K562 (cell line): ENCODE data around the gene KRT4. TPM values are rescaled to one million over a fixed set of nuclear protein-coding genes. Genes with fewer than 3 reads are reported as not detected.

Experiments
- ATAC-seq: fragments of 200-7000 bp; cut with Tn5 transposase; 3 replicates; pipeline ENCODE4 v1.9.1; 2020; ENCODE audit warnings: moderate library complexity
- BruUV-seq: library from RNA; stranded (reverse); fragments of 400-500 nt; replicated peaks from 2 replicates; lab custom pipeline; 2021; lab: Mats Ljungman, UMichigan
- CTCF ChIA-PET: fragments of 300-600 bp; formaldehyde crosslinking; extraction: SDS; loops from one replicate; lab custom pipeline; 2021; ENCODE audit warnings: low intra/inter-chr PET ratio; lab: Yijun Ruan, JAX
- POLR2A ChIA-PET: fragments of 300-600, 350-650 bp; sonication (Branson Sonifier 250); formaldehyde crosslinking; extraction: SDS; loops from one replicate; lab custom pipeline; 2021; ENCODE audit warnings: antibody characterized with exemption, inconsistent platforms; lab: Yijun Ruan, JAX
- DNase-seq, 4 experiments: peaks; one replicate each; pipeline versions ENCODE4 v3.0.0 to v3.0.0-alpha.2; 2011 to 2018; ENCODE audit warnings: low spot score in 3 of 4, mixed read lengths in 3 of 4; ENCODE audit errors: extremely low read depth in 1 of 4
- FAIRE-seq: peaks from 2 replicates; lab custom pipeline; 2011; peaks lifted over from hg19 to GRCh38; lab: Jason Lieb, UNC
- H2AFZ ChIP-seq: 2 replicates; pipeline ENCODE4 v1.6.0; 2011; ENCODE audit warnings: low read depth, low read length, control low read depth, inconsistent platforms
- H3K27ac ChIP-seq: fragments of 200-600 bp; 3 replicates; pipeline ENCODE4 v1.8.0; 2011; ENCODE audit warnings: low read depth, mild to moderate bottlenecking, control low read depth, inconsistent platforms, low read length, moderate library complexity, mixed read lengths; ENCODE audit errors: extremely low read depth
- H3K27me3 ChIP-seq, 2 experiments: fragments of 300-600 bp in 1 of 2; 2 replicates in 1 of 2; 3 replicates in 1 of 2; pipeline versions ENCODE4 v1.6.0 to v1.8.0; 2011; ENCODE audit warnings: inconsistent platforms in 2 of 2, low read length in 2 of 2, mild to moderate bottlenecking in 1 of 2, mixed read lengths in 1 of 2, moderate library complexity in 1 of 2; ENCODE audit not compliant: control insufficient read depth in 2 of 2, insufficient read depth in 2 of 2
- H3K36me3 ChIP-seq: fragments of 300-600 bp; 3 replicates; pipeline ENCODE4 v1.8.0; 2011; ENCODE audit warnings: mild to moderate bottlenecking, low read length, inconsistent platforms; ENCODE audit not compliant: control insufficient read depth, insufficient read depth
- H3K4me1 ChIP-seq, 2 experiments: fragments of 200-600 bp in 1 of 2; replicated peaks in 1 of 2; 2 replicates in 1 of 2; 3 replicates in 1 of 2; pipeline versions ENCODE4 v1.5.1 to v1.8.0; 2011; ENCODE audit warnings: inconsistent platforms in 2 of 2, low read length in 2 of 2, mild to moderate bottlenecking in 1 of 2, mixed read lengths in 1 of 2, moderate library complexity in 1 of 2; ENCODE audit not compliant: control insufficient read depth in 2 of 2, insufficient read depth in 2 of 2
- H3K4me2 ChIP-seq: 2 replicates; pipeline ENCODE4 v1.6.1; 2011; ENCODE audit warnings: low read length, control low read depth, inconsistent platforms, mixed read lengths; ENCODE audit not compliant: insufficient read depth
- H3K4me3 ChIP-seq: fragments of 200-600 bp; sonication (generic), shearing (Covaris generic); 2 replicates; pipeline ENCODE4 v1.5.1; 2016; ENCODE audit warnings: control low read depth, inconsistent platforms
- H3K79me2 ChIP-seq: fragments of 200-600 bp; 3 replicates; pipeline ENCODE4 v1.8.0; 2011; ENCODE audit warnings: low read length, inconsistent platforms; ENCODE audit not compliant: control insufficient read depth, insufficient read depth
- H3K9ac ChIP-seq, 2 experiments: 2 replicates each; pipeline versions ENCODE4 v1.6.0 to v1.6.1; 2011; ENCODE audit warnings: low read depth in 2 of 2, low read length in 2 of 2, control low read depth in 1 of 2, inconsistent platforms in 1 of 2, mild to moderate bottlenecking in 1 of 2, mixed read lengths in 1 of 2; ENCODE audit not compliant: insufficient read depth in 1 of 2
- H3K9me1 ChIP-seq: one replicate; pipeline ENCODE4 v1.6.0; 2011; ENCODE audit warnings: inconsistent platforms, mild to moderate bottlenecking, low read length, moderate library complexity; ENCODE audit not compliant: control insufficient read depth, insufficient read depth
- H3K9me3 ChIP-seq: replicated peaks from 2 replicates; pipeline ENCODE4 v1.5.1; 2011; ENCODE audit warnings: low read depth, low read length, inconsistent platforms; ENCODE audit not compliant: control insufficient read depth, insufficient read depth
- H4K20me1 ChIP-seq: replicated peaks from 2 replicates; pipeline ENCODE4 v1.6.1; 2011; ENCODE audit warnings: low read length, inconsistent platforms, mixed read lengths; ENCODE audit not compliant: control insufficient read depth, insufficient read depth
- BDP1 ChIP-seq: IDR thresholded peaks from 3 replicates; pipeline ENCODE4 v1.6.1; 2011; ENCODE audit not compliant: insufficient read length, insufficient read depth
- FOXK1 ChIP-seq: sonication (generic); formaldehyde crosslinking; IDR thresholded peaks from 2 replicates; pipeline ENCODE4 v1.8.0; 2022; ENCODE audit warnings: missing genetic modification reagents, mild to moderate bottlenecking, borderline replicate concordance
- GATAD2B ChIP-seq: fragments of 450-650 bp; IDR thresholded peaks from 2 replicates; pipeline ENCODE4 v1.6.1; 2017; ENCODE audit warnings: mild to moderate bottlenecking, borderline replicate concordance
- MYNN ChIP-seq, 2 experiments: sonication (generic); formaldehyde crosslinking in 1 of 2; IDR thresholded peaks; 2 replicates each; pipeline versions ENCODE4 v1.5.0 to v1.6.1; 2016 to 2020; ENCODE audit warnings: antibody characterized with exemption in 1 of 2, missing genetic modification reagents in 1 of 2
- TEAD2 ChIP-seq: fragments of 450-650 bp; IDR thresholded peaks from 2 replicates; pipeline ENCODE4 v1.6.1; 2016; ENCODE audit warnings: missing genetic modification characterization, control low read depth, missing compliant biosample characterization
- ZNF197 ChIP-seq: fragments of 200-800 bp; sonication (Bioruptor generic); IDR thresholded peaks from 2 replicates; pipeline ENCODE4 v1.6.1; 2016; ENCODE audit warnings: low read depth, missing genetic modification characterization, missing compliant biosample characterization
- WGBS: fragments of 100-300 bp; shearing (Covaris generic); methylation state at CpG from one replicate; pipeline ENCODE4 v1.1.6; 2016; ENCODE audit warnings: low coverage, mixed read lengths; ENCODE audit not compliant: insufficient coverage; ENCODE audit errors: missing lambda C conversion rate; 5-methylcytosine and 5-hydroxymethylcytosine counted together
- in situ Hi-C: fragments of 300-500 bp; cut with MboI; formaldehyde crosslinking; loops from 4 replicates; pipeline ENCODE4 v1.15.0; 2018; ENCODE audit warnings: inconsistent platforms, mixed read lengths
- intact Hi-C: fragments of 100-400 bp; cut with micrococcal nuclease; formaldehyde crosslinking; loops from 2 replicates; pipeline ENCODE4 v1.14.2; 2022
- polyA plus RNA-seq, 8 experiments: library from polyadenylated mRNA; depleted of rRNA in 4 of 8; stranded (reverse) in 5 of 8; unstranded in 3 of 8; fragments of >200 nt; fragmentation: Nextera tagmentation in 2 of 8; fragmentation: Illumina TruSeq in 1 of 8; extraction: Ambion mirVana in 2 of 8; extraction: Trizol in 1 of 8; gene quantifications; 2 replicates each; pipeline versions ENCODE4 v1.2.1 to v1.2.3, GENCODE V29; 2011 to 2014; ENCODE audit warnings: inconsistent platforms in 1 of 8, missing spikeins in 1 of 8
- total RNA-seq, 7 experiments: library from RNA; depleted of rRNA in 6 of 7; stranded (reverse); fragments of >200 nt in 6 of 7; fragmentation: Illumina TruSeq in 2 of 7; extraction: Trizol in 2 of 7; gene quantifications; 2 replicates each; pipeline versions ENCODE4 v1.2.1 to v1.2.3, GENCODE V29; 2011 to 2021; ENCODE audit warnings: low replicate concordance in 1 of 7
- TF ChIP-seq, protein P1 (sequence below): fragments of 250-450 bp; sonication (Bioruptor Pico); IDR thresholded peaks from 2 replicates; pipeline ENCODE4 v1.4.0; 2020; ENCODE audit warnings: mild to moderate bottlenecking, moderate library complexity, borderline replicate concordance
- TF ChIP-seq, protein P2 (sequence below): fragments of 450-650 bp; IDR thresholded peaks from 2 replicates; pipeline ENCODE4 v1.6.1; 2018; ENCODE audit warnings: mild to moderate bottlenecking, low read depth; ENCODE audit not compliant: partially characterized antibody

Gene KRT4
- total and polyA plus RNA-seq, 9 of the 15 experiments (the other 6 are each of a cell fraction or from before 2014, with no cell fraction given): not detected

DNA sequence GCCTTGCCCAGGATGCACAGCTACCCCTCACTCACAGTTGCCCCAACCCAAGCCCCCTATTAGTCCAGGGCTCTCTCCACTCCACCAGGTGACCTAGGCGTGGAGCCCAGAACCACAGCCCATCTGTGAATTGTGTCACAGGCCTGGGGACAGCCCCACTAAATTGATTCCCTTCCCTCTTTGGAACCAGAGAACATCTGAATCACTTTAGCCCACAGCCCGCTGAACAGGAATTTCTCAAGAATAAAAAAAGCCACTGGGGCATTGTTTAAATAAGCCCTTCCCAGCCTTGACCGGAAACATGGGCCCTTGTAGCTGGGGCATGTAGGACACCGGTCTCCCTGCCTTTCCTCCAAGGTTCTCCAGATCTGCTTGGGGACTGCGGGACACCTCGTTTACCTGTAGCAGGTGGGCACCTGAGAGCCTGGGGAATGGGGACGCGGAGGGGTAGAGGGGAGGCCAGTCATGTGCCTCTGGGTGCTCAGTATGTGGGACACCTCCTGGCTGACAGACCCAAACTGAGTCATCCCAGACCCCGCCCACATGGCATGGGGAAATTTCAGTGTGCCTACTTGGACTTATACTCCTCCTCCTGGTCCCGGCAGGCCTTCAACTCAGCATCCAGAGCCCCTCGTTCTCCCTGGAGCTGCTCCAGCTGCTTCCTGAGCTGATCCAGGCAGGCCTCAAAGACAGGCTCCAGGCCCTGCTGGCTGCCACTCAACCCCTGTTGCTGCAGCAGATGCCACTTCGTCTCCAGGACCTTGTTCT, 33.6 kb upstream of the KRT4 start:
- Histone ChIP-seq H3K9me3 (no peaks in the 10 kb centered on the region), H4K20me1 (peaks cover 6% of the 10 kb centered on the region; the same call in 1 of the 2 replicates), H3K9ac (no peak overlapping the region), H3K27me3 (peaks cover 20 to 65% of the 10 kb centered on the region in 2 experiments; a peak in 4 of 5 replicates), H3K4me3 (no peak overlapping the region), H3K79me2 (no peaks in the 10 kb centered on the region), H3K36me3 (no peaks in the 10 kb centered on the region), H3K4me1 (no peaks in the 10 kb centered on the region), H3K27ac (no peak overlapping the region), H3K4me2 (no peak overlapping the region), H3K9me1 (no peaks in the 10 kb centered on the region), H2AFZ (no peak overlapping the region)
- ChIA-PET POLR2A (interaction anchor here (0.6 kb wide), 1 partner anchor 13 kb away, joined by 5 read pairs; no protein-coding TSS in a partner anchor), CTCF (no interaction called here)
- intact Hi-C loops (no loop called here), in situ Hi-C loops (no loop called here)
- ATAC-seq: no peak
- TF ChIP-seq ZNF197 (no peak), MYNN (IDR thresholded peaks at IDR 0.05) (no peak), MYNN (CRISPR knock-in tag; IDR thresholded peaks at IDR 0.05) (no peak), FOXK1 (CRISPR knock-in tag) (no peak), BDP1 (no peak), GATAD2B (no peak), TEAD2 (tag) (no peak)
- TF ChIP-seq, protein P1, sequence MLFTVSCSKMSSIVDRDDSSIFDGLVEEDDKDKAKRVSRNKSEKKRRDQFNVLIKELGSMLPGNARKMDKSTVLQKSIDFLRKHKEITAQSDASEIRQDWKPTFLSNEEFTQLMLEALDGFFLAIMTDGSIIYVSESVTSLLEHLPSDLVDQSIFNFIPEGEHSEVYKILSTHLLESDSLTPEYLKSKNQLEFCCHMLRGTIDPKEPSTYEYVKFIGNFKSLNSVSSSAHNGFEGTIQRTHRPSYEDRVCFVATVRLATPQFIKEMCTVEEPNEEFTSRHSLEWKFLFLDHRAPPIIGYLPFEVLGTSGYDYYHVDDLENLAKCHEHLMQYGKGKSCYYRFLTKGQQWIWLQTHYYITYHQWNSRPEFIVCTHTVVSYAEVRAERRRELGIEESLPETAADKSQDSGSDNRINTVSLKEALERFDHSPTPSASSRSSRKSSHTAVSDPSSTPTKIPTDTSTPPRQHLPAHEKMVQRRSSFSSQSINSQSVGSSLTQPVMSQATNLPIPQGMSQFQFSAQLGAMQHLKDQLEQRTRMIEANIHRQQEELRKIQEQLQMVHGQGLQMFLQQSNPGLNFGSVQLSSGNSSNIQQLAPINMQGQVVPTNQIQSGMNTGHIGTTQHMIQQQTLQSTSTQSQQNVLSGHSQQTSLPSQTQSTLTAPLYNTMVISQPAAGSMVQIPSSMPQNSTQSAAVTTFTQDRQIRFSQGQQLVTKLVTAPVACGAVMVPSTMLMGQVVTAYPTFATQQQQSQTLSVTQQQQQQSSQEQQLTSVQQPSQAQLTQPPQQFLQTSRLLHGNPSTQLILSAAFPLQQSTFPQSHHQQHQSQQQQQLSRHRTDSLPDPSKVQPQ (CRISPR knock-in tag): no peak
- TF ChIP-seq, protein P2, sequence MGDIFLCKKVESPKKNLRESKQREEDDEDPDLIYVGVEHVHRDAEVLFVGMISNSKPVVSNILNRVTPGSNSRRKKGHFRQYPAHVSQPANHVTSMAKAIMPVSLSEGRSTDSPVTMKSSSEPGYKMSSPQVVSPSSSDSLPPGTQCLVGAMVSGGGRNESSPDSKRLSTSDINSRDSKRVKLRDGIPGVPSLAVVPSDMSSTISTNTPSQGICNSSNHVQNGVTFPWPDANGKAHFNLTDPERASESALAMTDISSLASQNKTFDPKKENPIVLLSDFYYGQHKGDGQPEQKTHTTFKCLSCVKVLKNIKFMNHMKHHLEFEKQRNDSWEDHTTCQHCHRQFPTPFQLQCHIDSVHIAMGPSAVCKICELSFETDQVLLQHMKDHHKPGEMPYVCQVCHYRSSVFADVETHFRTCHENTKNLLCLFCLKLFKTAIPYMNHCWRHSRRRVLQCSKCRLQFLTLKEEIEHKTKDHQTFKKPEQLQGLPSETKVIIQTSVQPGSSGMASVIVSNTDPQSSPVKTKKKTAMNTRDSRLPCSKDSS: no peak
- WGBS: 8% methylated on average over 12 of the region's 12 CpGs
- FAIRE-seq: no peak
- DNase-seq: peak in 1 of 4 experiments; percentile 21
- BruUV-seq: no TSS peak
